22Rv1 (cell line): ENCODE results near the gene VEPH1.

Experiments
- ZFX ChIP-seq: fragments of 450-650 bp; IDR thresholded peaks from 2 replicates; pipeline ENCODE4 v1.6.1; 2017; ENCODE audit warnings: antibody characterized with exemption, borderline replicate concordance
- TF ChIP-seq, protein P1 (sequence below): fragments of 450-650 bp; IDR thresholded peaks from 2 replicates; pipeline ENCODE4 v1.5.1; 2017; ENCODE audit warnings: mild to moderate bottlenecking

DNA sequence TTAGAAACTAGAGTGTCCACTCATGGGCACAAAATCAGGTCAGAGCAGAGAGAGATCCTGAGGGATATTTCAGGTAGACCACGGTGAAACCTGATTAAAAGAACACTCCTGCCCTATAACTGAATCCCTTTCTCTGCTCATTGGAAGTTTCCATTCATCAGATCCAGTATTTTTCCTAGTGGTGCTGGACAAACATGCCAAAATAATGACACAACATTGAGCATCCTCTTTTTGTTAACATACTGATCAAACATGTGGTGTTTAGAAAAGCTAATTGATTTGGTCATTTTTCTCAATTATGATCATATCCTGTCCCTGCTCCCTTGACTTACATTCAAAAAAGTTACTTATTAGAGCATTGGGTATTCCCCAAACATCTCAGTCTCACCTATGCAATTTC is 39.4 kb downstream of the VEPH1 start:
- TF ChIP-seq, protein P1, sequence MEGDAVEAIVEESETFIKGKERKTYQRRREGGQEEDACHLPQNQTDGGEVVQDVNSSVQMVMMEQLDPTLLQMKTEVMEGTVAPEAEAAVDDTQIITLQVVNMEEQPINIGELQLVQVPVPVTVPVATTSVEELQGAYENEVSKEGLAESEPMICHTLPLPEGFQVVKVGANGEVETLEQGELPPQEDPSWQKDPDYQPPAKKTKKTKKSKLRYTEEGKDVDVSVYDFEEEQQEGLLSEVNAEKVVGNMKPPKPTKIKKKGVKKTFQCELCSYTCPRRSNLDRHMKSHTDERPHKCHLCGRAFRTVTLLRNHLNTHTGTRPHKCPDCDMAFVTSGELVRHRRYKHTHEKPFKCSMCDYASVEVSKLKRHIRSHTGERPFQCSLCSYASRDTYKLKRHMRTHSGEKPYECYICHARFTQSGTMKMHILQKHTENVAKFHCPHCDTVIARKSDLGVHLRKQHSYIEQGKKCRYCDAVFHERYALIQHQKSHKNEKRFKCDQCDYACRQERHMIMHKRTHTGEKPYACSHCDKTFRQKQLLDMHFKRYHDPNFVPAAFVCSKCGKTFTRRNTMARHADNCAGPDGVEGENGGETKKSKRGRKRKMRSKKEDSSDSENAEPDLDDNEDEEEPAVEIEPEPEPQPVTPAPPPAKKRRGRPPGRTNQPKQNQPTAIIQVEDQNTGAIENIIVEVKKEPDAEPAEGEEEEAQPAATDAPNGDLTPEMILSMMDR = no peak
- no peak for TF ChIP-seq ZFX
